HG03196 (cell line): Measurements from ENCODE around the gene AOAH.

Source experiments
- ATAC-seq: cut with Tn5 transposase; IDR thresholded peaks from one replicate; pipeline ENCODE4 v1.9.1; 2021; ENCODE audit not compliant: unreplicated experiment

AOAH gene

GRCh38 chr7:36567699-36568451 is 156.4 kb downstream of the AOAH start:
- no peak for ATAC-seq

DNA sequence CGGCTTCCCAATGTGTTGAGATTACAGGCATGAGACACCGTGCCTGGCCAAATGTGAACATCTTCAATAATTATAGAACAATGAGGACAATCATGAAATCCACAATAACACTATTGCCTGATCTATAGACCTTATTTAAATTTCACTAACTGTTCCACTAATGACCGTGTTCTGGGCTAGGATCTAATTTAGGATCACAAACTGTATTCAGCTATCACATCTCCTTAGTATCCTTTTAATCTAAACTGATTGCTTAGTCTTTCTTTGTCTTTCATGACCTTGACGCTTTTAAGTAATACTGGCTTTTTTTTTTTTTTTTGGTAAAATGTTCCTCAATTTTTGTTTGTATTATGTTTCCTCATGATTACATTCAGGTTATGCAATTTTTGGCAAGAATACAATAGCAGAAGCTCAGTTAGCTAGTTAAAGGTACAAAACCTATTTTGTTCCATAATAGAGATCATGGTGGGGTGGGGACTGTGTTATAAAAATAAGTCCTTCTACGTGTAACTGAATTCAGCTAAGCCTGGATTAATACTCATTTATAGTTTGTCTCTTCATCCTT is 158.4 kb downstream of the AOAH start:
- no peak for ATAC-seq

DNA sequence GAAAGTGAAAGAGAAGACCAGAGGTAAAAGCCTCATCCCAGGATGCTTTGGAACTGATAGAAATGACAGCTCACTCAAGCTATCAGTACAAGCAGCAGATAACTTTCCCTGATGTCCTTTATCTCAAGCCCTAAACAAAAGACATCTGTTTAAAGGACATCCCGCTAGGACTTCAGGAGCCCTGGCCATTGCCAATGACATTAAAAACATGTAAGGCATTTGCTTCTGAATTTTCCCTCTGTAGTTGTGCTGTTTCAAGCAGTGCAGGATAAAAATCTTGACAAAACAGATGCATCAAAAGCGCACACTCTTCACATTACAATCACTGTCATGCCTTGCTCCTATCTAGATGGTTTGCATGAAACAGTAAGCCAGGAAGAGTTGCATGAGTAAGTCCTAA is 159.8 kb downstream of the AOAH start:
- ATAC-seq, result no peak

DNA sequence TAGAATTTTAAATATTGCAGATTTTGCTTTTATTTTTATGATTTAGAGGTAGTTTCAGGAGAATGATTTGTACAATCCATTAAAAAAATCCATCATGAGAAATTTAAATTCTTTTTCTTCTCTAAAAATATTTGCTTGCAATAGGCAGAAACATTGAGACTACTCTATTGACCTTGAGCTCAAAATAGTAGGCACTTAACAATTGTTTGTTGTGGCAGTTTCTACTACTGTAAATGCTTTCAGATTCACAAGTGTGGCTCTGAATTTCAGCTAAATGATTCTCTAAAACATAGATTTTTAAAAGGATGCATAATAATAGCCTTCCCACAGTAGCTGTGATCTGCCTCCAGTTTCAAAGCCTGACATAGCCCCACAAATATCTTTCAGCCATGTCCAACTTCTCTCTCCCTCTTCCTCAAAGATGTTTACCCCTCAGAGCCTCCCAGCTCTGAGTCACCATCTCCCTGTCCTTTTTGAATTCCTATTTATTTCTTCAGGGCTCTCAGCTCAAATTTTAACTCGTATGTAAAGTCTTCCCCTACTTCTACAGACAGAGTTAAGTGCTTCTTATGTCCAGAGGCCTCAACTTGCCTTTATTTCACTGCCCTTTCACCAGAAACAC is 160.5 kb downstream of the AOAH start:
- ATAC-seq, result no peak

DNA sequence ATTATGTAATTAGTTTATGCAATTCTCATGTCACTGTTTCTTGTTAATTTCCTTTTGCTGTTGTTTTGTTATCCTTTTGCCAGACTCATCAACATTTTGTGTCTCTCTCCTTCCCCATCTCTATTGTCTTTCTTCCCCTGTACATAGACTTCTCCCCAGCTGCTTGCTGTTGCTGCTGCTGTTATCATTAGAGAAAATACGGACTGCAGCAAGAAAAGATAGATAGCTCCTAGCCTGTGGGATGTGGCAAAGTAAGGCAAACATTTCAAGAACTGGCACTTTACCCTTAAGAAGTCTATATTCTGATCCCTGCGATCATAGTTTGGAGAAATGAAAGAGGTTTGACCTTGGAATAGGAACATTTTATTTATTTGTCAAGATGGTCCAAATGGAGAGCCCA is 162.2 kb downstream of the AOAH start:
- ATAC-seq, result no peak

- ATAC-seq, result no peak
Observed at GRCh38 chr7:36549029-36549428, 175.3 kb downstream of the AOAH start.

GRCh38 chr7:36547416-36547815 is 176.9 kb downstream of the AOAH start:
- ATAC-seq, result no peak

GRCh38 chr7:36546331-36546730 is 178.0 kb downstream of the AOAH start:
- ATAC-seq, result no peak

- ATAC-seq, result no peak
Observed at GRCh38 chr7:36545291-36545690, 179.0 kb downstream of the AOAH start.

- ATAC-seq, result no peak
Observed at GRCh38 chr7:36538126-36538525, 186.2 kb downstream of the AOAH start.

DNA sequence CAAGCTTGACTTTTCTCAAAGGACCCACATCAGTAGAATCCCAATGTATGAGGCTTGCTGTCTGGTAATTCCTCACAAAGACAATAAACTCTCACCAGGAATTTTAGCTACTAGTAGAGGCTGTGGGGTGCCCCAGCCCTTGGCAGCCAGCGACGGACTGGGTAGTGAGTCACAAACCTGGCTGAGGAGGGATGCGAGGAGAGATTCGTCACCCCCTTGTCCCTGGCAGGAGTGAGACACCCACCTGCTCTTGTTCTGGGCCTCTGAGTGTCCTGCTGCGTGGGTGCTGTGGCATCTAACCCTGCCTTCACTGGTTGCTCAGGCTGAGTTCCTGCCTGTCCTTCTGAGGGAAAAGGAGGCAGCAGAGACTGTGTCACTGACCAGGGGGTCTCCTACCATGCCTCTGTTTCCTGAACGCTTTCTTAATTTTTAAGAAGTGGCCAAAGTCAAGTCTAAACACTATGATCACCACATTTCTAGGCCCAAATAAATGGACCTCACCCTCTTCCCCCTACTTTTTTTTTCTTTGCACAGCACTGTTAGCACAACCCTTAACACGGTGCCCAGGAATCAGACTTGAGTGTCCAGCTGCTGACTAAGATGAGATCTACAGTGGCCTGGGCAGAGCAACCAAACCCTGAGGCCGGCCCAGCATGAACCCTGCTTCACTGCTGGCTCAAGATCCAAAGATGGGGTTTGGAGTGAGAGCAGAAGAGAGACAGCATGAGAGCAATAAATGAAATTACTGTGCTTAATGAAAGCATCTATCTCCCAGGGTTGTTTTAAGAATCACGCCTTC is 188.2 kb downstream of the AOAH start:
- ATAC-seq, result no peak

DNA sequence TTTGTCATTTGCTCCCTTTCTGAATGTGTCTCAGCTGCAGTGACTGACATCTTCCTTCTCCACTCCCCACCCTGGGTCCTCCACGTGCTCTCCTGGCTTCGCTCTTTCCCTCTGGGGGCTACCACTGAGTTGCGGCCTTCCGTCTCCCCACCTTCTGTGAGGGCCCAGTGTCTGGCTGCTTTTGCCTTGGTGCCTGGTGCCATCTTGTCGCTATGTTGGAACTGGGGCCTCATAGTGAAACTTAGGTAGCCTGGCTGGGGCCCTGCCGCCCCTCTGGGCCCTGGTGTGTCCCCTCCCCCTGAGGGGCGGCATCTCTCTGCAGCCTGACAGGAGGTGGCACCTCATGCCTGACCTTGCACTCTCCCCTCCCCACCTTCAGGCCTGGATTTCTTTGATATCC is 190.6 kb downstream of the AOAH start:
- ATAC-seq, result no peak

DNA sequence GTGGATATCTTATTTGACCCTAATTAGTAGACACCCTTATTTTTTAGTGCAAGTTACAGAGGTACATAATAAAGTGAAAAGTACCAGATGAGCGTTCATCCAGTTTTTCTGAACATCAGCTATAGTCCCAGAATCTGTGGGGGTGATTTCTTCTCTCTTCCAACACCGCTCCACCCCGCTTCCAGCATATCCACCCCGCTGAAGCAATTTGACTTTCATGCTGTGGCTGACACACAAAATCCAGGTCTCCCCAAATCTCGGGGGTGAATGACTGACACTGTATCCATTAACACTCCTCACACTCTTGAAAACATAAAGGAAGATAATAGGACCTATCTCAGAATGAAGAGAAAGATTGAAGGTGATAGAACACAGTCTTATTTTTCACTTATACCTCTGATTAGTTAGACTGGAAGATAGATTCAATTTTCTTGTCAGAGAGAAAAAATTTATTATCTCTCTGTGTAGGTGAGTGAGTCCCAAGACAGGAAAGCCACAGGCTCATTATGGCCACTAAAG is 191.3 kb downstream of the AOAH start:
- no peak for ATAC-seq

DNA sequence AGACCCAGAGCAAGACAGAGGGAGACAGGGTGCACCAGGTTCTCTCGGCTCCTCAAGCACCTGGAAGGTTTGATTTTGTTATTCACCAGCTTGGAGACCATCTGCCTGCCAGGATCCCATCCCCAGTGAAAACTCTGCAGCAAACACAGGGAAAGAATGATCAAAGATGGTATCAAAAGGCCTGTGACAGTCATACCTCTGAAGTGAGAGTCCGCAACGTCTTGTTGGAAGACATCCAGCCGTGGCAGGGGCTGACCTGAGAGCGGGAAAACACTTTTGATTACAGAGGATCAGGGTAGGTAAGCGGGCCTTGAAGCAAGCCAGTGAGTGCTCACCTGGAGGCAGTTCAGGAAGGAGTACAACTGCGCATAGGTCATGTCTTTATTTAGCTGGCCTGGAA is 192.3 kb downstream of the AOAH start:
- ATAC-seq, result no peak

- ATAC-seq, result no peak
Observed at GRCh38 chr7:36530456-36530855, 193.8 kb downstream of the AOAH start.

DNA sequence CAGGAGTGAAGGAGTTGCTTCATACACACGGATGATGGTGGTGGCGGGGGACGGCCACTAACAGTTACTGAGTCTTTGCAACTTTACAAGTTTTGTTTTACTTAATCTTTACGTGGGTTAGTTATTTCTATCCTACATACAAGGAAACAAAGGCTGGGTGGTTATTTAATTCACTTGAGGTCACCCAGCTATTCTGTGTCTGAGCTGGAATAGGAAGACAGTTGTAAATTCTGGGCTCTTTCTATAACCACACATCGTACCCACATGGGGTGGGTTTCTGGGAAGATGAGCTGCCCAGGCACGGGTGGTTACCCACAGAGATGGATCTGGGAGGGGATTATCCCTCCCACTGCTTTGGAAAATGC is 196.8 kb downstream of the AOAH start:
- ATAC-seq, result no peak

DNA sequence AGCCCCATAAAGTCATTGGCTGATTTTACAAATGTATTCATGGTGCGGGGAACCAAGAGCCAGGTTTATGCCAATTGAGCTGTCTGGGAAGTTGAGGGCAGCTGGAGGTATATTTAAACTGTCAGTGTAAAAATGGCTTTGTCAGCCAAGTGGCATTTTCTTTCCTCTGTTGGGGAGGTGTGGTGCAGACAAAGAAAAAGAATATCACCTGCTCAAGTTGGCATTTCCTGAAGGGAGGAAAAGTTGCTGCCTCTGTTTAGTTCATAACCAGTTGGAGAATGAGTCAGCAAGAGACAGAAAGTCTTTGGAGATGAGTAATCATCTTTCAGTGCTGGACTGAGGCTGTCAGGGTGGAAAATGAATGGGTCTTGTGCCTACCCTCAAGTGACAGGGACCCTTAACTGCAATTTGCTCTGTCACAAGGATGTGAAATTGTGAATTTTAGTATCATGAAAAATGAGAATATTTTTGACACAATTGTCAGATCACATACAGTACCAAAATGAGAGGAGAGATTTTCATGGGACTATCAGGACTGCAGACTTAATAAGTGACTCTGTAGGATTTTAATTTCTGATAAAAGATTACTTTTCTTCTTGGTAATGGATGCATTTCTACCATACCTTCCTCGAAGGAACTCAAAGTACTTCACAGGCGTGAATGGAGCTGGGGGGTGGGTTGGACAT is 197.3 kb downstream of the AOAH start:
- ATAC-seq, result no peak

GRCh38 chr7:36523371-36524101 is 200.8 kb downstream of the AOAH start:
- no peak for ATAC-seq

GRCh38 chr7:36522453-36523007 is 201.8 kb downstream of the AOAH start:
- ATAC-seq, result no peak

DNA sequence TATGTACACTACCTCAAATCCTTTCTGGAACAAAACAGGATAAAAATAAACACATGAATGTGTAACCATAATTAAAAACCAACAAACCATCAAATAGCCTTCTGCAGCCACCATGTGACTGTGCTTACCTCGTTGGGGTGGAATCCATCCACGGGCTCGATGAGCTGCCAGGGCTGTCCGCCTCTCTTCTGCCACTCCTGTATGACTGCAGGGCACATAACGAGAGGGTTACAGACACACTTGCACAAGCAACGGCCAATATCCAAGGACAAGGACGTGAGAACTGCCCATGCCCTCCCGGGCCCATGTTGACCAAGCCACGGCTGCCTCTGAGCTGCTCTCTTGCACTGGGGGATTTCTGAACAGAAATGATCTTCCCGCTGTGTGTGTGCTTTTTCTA is 202.4 kb downstream of the AOAH start:
- ATAC-seq, result no peak
